DOHH2 (cell line): ENCODE measurements around the gene GRIA1.

Experiments
- CTCF ChIP-seq: fragments of 200-600 bp; sonication (generic); IDR thresholded peaks from one replicate; pipeline ENCODE4 v1.5.1; 2014; ENCODE audit warnings: antibody characterized with exemption, mild to moderate bottlenecking, low read depth, low read length; ENCODE audit not compliant: poor library complexity, severe bottlenecking
- EZH2phosphoT487 ChIP-seq: fragments of 200-600 bp; sonication (generic); IDR thresholded peaks from 2 replicates; pipeline ENCODE4 v1.6.1; 2017; ENCODE audit warnings: borderline replicate concordance, mild to moderate bottlenecking, antibody characterized with exemption, low read length, moderate library complexity, mixed read lengths

GRCh38 chr5:153592081-153592480 is 101.6 kb downstream of the GRIA1 start:
- TF ChIP-seq CTCF (no peak), EZH2phosphoT487 (no peak)
